Ovary (tissue), 3 donors: Measurements from ENCODE around the gene MAST4.

ENCODE experiments used
- EP300 ChIP-seq: sonication (generic); formaldehyde crosslinking; IDR thresholded peaks from one replicate; pipeline ENCODE4 v1.6.1; 2017; ENCODE audit warnings: antibody characterized with exemption
- POLR2A ChIP-seq: fragments of 450-650 bp; IDR thresholded peaks from one replicate; pipeline ENCODE4 v1.6.1; 2017; ENCODE audit warnings: antibody characterized with exemption, mild to moderate bottlenecking, moderate library complexity
- TF ChIP-seq, protein P1 (sequence below), 3 donors: fragments of 450-650 bp in 2 of 3; fragments of 200-600 bp in 1 of 3; IDR thresholded peaks; one replicate each; pipeline versions ENCODE4 v1.5.1 to v1.8.0; 2016 to 2022; ENCODE audit warnings: antibody characterized with exemption in 3 of 3, mild to moderate bottlenecking in 1 of 3
- donor health status: DM: no; HTN: no; CAD: no.

DNA sequence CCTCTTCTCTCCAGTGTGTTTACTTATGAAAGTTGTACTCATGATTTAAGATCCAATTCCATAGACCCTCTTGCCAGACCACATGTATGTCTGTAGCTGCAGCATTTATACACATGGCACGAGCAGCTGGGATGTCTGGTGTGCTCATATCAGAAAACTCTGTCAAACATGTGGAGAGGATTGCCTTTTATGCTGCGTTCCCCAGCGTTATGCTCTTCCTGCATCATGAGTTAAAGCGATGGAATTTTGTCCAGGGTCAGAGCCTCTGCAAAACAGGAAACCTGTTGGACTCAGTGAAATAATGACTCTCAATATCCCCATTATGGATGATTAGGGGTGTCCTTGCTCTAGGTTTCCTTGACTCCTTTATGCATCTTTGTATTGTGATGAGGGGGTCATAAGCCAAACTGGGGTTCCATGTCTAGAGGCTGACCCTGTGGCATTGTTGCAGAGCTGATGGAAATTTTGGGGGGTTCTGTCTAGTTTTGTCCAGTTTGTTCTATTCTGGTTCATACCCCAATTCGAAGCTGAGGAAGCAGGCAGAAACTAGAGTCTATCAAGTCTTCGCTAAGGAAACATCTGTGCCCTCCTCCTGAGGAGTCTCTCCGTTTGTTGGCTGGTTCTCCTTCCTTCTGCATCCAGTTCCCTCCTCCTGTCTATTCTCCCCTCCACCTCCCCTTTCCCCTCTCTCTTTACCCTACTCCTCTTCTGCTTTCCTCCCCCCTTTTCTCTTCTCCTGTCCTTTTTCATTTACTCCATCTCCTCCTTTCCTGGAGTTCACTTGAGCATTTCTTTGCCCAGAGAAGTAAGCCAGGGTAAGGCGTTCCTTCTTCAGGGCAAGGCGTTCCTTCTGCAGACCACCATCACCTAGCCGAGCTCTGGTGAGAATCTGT is 252.8 kb downstream of the MAST4 start:
- TF ChIP-seq, protein P1, sequence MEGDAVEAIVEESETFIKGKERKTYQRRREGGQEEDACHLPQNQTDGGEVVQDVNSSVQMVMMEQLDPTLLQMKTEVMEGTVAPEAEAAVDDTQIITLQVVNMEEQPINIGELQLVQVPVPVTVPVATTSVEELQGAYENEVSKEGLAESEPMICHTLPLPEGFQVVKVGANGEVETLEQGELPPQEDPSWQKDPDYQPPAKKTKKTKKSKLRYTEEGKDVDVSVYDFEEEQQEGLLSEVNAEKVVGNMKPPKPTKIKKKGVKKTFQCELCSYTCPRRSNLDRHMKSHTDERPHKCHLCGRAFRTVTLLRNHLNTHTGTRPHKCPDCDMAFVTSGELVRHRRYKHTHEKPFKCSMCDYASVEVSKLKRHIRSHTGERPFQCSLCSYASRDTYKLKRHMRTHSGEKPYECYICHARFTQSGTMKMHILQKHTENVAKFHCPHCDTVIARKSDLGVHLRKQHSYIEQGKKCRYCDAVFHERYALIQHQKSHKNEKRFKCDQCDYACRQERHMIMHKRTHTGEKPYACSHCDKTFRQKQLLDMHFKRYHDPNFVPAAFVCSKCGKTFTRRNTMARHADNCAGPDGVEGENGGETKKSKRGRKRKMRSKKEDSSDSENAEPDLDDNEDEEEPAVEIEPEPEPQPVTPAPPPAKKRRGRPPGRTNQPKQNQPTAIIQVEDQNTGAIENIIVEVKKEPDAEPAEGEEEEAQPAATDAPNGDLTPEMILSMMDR (IDR thresholded peaks at IDR 0.05): no peak
- TF ChIP-seq POLR2A (no peak), EP300 (no peak)
